WERI-Rb-1 (cell line): ENCODE data around the gene STK16.

ENCODE experiments used
- DNase-seq: peaks from one replicate; pipeline ENCODE4 v3.0.0-alpha.2; 2020
- H3K27ac ChIP-seq: fragments of 250-450 bp; sonication (Bioruptor Pico); 2 replicates; pipeline ENCODE4 v1.5.1; 2020; ENCODE audit warnings: mild to moderate bottlenecking, moderate library complexity
- H3K27me3 ChIP-seq: fragments of 250-450 bp; sonication (Bioruptor Pico); 2 replicates; pipeline ENCODE4 v1.5.1; 2021; ENCODE audit warnings: mild to moderate bottlenecking, low read depth, moderate library complexity; ENCODE audit not compliant: insufficient read depth, severe bottlenecking
- H3K36me3 ChIP-seq: fragments of 250-450 bp; sonication (Bioruptor Pico); 2 replicates; pipeline ENCODE4 v1.5.1; 2020; ENCODE audit warnings: mild to moderate bottlenecking, moderate library complexity
- H3K4me3 ChIP-seq: 2 replicates; pipeline ENCODE4 v1.5.1; 2011; ENCODE audit warnings: low read depth, mild to moderate bottlenecking, control low read depth, low read length
- H3K9me3 ChIP-seq: fragments of 250-450 bp; sonication (Bioruptor Pico); 2 replicates; pipeline ENCODE4 v1.5.1; 2021; ENCODE audit warnings: mild to moderate bottlenecking, moderate library complexity; ENCODE audit not compliant: severe bottlenecking
- TF ChIP-seq, protein P1 (sequence below): IDR thresholded peaks from 2 replicates; pipeline ENCODE4 v1.5.1; 2011; ENCODE audit warnings: low read depth, mild to moderate bottlenecking, control low read depth, inconsistent platforms, low read length

STK16 gene

DNA sequence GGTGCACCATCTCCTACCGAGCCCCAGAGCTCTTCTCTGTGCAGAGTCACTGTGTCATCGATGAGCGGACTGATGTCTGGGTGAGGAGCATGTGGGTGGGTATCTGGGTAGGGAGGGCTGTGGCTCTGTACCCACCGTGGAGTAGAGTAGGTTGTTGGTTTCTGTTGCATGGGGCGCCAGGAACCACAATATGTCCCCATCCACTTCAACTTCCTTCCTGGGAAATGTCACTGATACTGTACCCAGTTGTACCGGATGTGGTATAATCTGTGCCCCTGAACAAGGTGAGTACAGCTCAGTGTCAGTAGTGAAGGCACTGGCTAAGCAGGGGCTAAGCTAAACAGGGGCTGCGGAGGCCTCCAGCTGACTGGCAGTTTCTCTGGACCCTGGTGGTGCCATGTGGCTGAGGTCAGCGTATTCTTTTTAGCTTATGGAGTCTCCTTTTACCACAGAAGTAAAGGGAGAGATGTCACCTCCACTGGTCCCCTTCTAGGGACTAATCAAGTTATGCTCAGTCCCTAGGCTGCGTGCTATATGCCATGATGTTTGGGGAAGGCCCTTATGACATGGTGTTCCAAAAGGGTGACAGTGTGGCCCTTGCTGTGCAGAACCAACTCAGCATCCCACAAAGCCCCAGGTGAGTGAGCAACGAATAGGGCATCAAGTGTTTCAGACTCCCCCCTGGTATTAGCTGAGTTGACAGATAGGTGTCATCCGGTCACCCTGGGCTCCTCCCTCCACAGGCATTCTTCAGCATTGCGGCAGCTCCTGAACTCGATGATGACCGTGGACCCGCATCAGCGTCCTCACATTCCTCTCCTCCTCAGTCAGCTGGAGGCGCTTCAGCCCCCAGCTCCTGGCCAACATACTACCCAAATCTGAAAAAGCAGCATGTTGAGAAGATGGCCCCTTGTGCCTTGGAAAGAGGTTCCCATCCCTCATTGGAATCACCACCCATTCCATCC lies 2.7 kb downstream of the STK16 start:
- Histone ChIP-seq H3K4me3 (no peak overlapping the region), H3K27me3 (no peaks in the 10 kb centered on the region), H3K36me3 (peaks cover 49% of the 10 kb centered on the region), H3K9me3 (no peaks in the 10 kb centered on the region), H3K27ac (no peak overlapping the region)
- TF ChIP-seq, protein P1, sequence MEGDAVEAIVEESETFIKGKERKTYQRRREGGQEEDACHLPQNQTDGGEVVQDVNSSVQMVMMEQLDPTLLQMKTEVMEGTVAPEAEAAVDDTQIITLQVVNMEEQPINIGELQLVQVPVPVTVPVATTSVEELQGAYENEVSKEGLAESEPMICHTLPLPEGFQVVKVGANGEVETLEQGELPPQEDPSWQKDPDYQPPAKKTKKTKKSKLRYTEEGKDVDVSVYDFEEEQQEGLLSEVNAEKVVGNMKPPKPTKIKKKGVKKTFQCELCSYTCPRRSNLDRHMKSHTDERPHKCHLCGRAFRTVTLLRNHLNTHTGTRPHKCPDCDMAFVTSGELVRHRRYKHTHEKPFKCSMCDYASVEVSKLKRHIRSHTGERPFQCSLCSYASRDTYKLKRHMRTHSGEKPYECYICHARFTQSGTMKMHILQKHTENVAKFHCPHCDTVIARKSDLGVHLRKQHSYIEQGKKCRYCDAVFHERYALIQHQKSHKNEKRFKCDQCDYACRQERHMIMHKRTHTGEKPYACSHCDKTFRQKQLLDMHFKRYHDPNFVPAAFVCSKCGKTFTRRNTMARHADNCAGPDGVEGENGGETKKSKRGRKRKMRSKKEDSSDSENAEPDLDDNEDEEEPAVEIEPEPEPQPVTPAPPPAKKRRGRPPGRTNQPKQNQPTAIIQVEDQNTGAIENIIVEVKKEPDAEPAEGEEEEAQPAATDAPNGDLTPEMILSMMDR, result peak; percentile 26; the same call in 1 of the 2 replicates
- DNase-seq, result no peak

DNA sequence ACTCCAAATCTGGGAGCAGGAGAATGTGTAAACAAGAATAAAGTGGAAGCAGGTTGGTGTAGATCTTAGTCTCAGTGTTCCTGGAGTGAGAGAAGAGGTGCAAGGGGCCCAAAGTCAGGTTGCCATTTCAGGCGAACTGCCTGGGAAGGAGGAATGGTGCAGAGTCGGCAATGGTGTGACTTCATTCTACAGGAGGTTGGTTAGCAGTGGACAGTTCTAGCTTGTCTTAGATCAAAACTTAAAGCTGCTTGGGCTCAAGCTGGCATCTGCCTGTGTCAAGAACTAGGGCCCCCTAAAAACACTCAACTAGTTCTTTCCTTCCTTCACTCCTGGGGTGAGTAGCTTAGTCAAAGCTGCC lies 3.5 kb downstream of the STK16 start:
- TF ChIP-seq, protein P1, result no peak
- Histone ChIP-seq H3K27ac (peak overlapping the region; percentile 53), H3K9me3 (no peaks in the 10 kb centered on the region), H3K36me3 (peaks cover 49% of the 10 kb centered on the region), H3K27me3 (no peaks in the 10 kb centered on the region), H3K4me3 (no peak overlapping the region)
- DNase-seq, result no peak

DNA sequence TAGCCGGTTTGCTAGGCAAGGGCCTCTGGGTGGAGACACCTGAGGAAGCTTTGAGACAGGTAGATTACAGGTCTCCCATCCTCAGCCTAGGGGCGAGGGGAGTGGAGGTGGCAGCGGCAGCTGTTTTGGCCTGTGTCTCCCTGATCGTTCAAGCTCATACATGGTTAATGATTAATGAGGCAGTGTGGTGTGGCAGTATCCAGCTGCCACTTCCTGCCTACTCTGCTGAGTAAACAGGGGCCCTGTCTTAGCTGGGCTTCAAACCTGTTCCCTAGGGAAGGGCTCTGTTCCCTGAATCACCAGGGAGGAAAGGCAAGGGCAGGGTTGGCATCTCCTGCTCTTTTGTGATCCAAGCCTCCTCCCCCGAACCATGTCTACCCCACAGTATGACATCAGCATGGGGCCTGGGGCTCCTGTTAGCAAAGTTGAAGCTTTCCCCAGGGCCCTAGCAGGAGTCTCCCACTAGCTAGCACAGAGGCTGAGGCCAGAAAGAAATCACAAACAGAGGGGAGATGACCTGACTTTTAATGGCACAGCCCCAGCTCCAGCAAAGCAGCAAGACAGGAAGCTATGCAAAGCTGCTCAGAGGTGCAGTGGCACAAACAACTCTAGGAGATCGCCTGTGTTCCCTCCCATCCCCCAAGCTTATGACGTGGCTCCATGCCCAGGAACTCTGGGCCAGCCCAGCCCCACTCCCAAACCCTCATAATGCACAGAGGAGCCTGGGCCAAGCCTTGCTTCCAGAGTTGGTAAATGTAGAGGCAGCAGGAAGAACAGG lies 4.1 kb downstream of the STK16 start:
- no peaks in the 10 kb centered on the region for H3K9me3 ChIP-seq
- TF ChIP-seq, protein P1, result no peak
- peak overlapping the region; percentile 53 for H3K27ac ChIP-seq
- no peak overlapping the region for H3K4me3 ChIP-seq
- DNase-seq, result peak; percentile 26
- peaks cover under 1% of the 10 kb centered on the region for H3K27me3 ChIP-seq
- H3K36me3 ChIP-seq, result peaks cover 49% of the 10 kb centered on the region

DNA sequence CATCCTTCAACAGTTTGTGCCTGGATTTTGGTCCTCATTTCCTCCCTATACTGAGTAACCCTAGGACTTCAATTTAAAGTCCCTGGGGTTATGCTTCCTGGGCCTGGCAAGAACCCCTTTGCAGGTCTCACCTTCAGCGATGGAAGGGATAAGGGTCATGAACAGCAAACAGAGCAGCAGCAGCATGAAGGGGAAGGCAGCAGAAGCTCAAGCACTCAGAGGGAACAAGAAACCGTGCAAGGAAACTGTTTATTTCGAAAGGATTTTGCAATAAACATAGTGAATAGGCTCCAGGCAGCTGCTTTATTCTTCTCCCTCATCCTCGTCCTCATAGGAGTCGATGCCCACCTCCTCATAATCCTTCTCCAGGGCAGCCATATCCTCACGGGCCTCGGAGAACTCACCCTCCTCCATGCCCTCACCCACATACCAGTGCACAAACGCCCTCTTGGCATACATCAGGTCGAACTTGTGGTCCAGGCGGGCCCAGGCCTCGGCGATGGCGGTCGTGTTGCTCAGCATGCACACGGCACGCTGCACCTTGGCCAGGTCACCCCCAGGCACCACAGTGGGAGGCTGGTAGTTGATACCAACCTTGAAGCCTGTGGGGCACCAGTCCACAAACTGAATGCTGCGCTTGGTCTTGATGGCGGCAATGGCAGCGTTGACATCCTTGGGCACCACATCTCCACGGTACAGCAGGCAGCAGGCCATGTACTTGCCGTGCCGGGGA lies 4.9 kb downstream of the STK16 start:
- Histone ChIP-seq H3K9me3 (no peaks in the 10 kb centered on the region), H3K27me3 (peaks cover 3% of the 10 kb centered on the region), H3K4me3 (no peak overlapping the region), H3K36me3 (peaks cover 49% of the 10 kb centered on the region), H3K27ac (peak overlapping the region; percentile 53)
- TF ChIP-seq, protein P1, result no peak
- DNase-seq, result no peak

DNA sequence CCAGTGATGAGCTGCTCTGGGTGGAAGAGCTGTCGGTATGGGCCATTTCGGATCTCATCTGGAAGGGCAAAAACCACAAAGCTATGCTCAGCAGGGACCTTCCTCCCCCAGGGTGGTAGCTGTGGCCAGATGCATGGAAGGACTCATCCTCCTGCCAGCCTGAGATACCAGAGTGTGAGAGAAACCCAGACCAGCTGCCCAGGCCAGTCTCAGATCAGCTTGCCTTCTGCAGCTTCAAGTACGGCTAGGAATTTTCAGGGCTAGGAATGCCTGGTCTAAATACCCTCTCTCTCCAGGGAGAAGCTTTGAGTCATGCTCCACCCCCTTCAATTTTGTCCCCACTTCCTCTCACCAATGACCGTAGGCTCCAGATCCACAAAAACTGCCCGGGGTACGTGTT lies 6.4 kb downstream of the STK16 start:
- H3K36me3 ChIP-seq, result peaks cover 49% of the 10 kb centered on the region
- TF ChIP-seq, protein P1, result no peak
- H3K9me3 ChIP-seq, result no peaks in the 10 kb centered on the region
- peaks cover 3% of the 10 kb centered on the region for H3K27me3 ChIP-seq
- peak overlapping the region; percentile 66 for H3K4me3 ChIP-seq
- no peak for DNase-seq
- peak overlapping the region; percentile 96 for H3K27ac ChIP-seq
